Endodermal cell (in vitro differentiated cells): Measurements from ENCODE around the gene EHD3. TPM values are rescaled to one million over a fixed set of nuclear protein-coding genes. Genes with fewer than 3 reads are reported as not detected.

Source experiments
- DNase-seq: peaks from one replicate; pipeline ENCODE4 v3.0.0-alpha.2; 2017
- H3K27ac ChIP-seq: 2 replicates; pipeline ENCODE4 v1.5.1; 2013; ENCODE audit warnings: mild to moderate bottlenecking, low read depth, low read length, moderate library complexity
- H3K27me3 ChIP-seq: 2 replicates; pipeline ENCODE4 v1.6.1; 2013; ENCODE audit warnings: mild to moderate bottlenecking, low read length, moderate library complexity; ENCODE audit not compliant: insufficient read depth, control insufficient read depth, poor library complexity, severe bottlenecking
- H3K36me3 ChIP-seq: 2 replicates; pipeline ENCODE4 v1.7.0; 2013; ENCODE audit warnings: mild to moderate bottlenecking, low read length, moderate library complexity; ENCODE audit not compliant: control insufficient read depth, insufficient read depth
- H3K4me1 ChIP-seq: one replicate; pipeline ENCODE4 v1.7.0; 2013; ENCODE audit warnings: low read length; ENCODE audit not compliant: control insufficient read depth, insufficient read depth
- H3K4me3 ChIP-seq: 2 replicates; pipeline ENCODE4 v1.5.1; 2013; ENCODE audit warnings: mild to moderate bottlenecking, low read length, moderate library complexity
- H3K9ac ChIP-seq: 2 replicates; pipeline ENCODE4 v1.6.1; 2013; ENCODE audit warnings: mild to moderate bottlenecking, low read length, moderate library complexity; ENCODE audit not compliant: poor library complexity, severe bottlenecking; ENCODE audit errors: extremely low read depth
- H3K9me3 ChIP-seq: 2 replicates; pipeline ENCODE4 v1.6.1; 2013; ENCODE audit warnings: mild to moderate bottlenecking, low read length, moderate library complexity; ENCODE audit not compliant: control insufficient read depth
- H3K27ac Mint-ChIP-seq: 2 replicates; pipeline ENCODE4 v1.8.0; 2020; ENCODE audit warnings: mixed read lengths
- H3K27me3 Mint-ChIP-seq: 2 replicates; pipeline ENCODE4 v1.8.0; 2021; ENCODE audit warnings: mild to moderate bottlenecking, mixed read lengths; ENCODE audit not compliant: insufficient read depth
- H3K36me3 Mint-ChIP-seq: 2 replicates; pipeline ENCODE4 v1.8.0; 2020; ENCODE audit warnings: low read depth, mixed read lengths
- H3K4me1 Mint-ChIP-seq: 2 replicates; pipeline ENCODE4 v1.8.0; 2020; ENCODE audit warnings: mixed read lengths
- H3K4me3 Mint-ChIP-seq: 2 replicates; pipeline ENCODE4 v1.8.0; 2020; ENCODE audit warnings: mild to moderate bottlenecking, moderate library complexity, mixed read lengths
- H3K9me3 Mint-ChIP-seq: 2 replicates; pipeline ENCODE4 v1.8.0; 2020; ENCODE audit warnings: mild to moderate bottlenecking, mixed read lengths
- CTCF ChIP-seq: fragments of 200-600 bp; sonication (generic); conservative IDR thresholded peaks from 2 replicates; pipeline ENCODE4 v1.5.0; 2021; ENCODE audit warnings: antibody characterized with exemption, mild to moderate bottlenecking
- WGBS, 2 experiments: methylation state at CpG; one replicate each; pipeline versions ENCODE4 v1.1.5 to v1.1.7; 2013; ENCODE audit warnings: missing lambda C conversion rate in 2 of 2, mixed read lengths in 1 of 2; ENCODE audit not compliant: insufficient coverage in 1 of 2, insufficient read length in 1 of 2; 5-methylcytosine and 5-hydroxymethylcytosine counted together
- total RNA-seq, 2 donors: library from RNA; stranded (reverse); fragmentation: NEBNext Ultra II Directional in 1 of 2; extraction: Animal tissue kit (Norgen Biotek cat#: 25700) in 1 of 2; gene quantifications; 2 replicates in 1 of 2; 3 replicates in 1 of 2; pipeline ENCODE4 v1.2.1, GENCODE V29; 2021

Gene EHD3
- total RNA-seq, 2 donors from 2014 or later: 10.7 to 15.5 TPM

- Histone ChIP-seq H3K4me1 (no peaks in the 10 kb centered on the region), H3K9me3 (peaks cover 13% of the 10 kb centered on the region), H3K27ac (no peak overlapping the region), H3K9ac (no peak overlapping the region), H3K4me3 (no peak overlapping the region), H3K36me3 (no peaks in the 10 kb centered on the region), H3K27me3 (no peaks in the 10 kb centered on the region)
- Mint-ChIP-seq H3K4me1 (peaks cover 12% of the 10 kb centered on the region), H3K27me3 (peaks cover 2% of the 10 kb centered on the region), H3K27ac (no peak overlapping the region), H3K36me3 (peaks cover 6% of the 10 kb centered on the region), H3K4me3 (no peak overlapping the region), H3K9me3 (peaks cover 17% of the 10 kb centered on the region)
- no peak for TF ChIP-seq CTCF
- no peak for DNase-seq
- 96 to 100% methylated on average over 1 to 2 of the region's 2 CpGs for WGBS, 2 experiments
Observed at GRCh38 chr2:31314761-31315160, 80.8 kb downstream of the EHD3 start.

GRCh38 chr2:31317396-31317795, 83.4 kb downstream of the EHD3 start:
- no peak overlapping the region for H3K4me3 ChIP-seq
- Mint-ChIP-seq H3K27me3 (peaks cover 6% of the 10 kb centered on the region), H3K36me3 (no peaks in the 10 kb centered on the region), H3K27ac (no peak overlapping the region), H3K9me3 (no peaks in the 10 kb centered on the region), H3K4me1 (peaks cover 12% of the 10 kb centered on the region), H3K4me3 (no peak overlapping the region)
- 62 to 67% methylated on average over 3 of the region's 3 CpGs for WGBS, 2 experiments
- no peak for DNase-seq
- H3K27ac ChIP-seq: no peak overlapping the region
- no peak for TF ChIP-seq CTCF
- no peaks in the 10 kb centered on the region for H3K36me3 ChIP-seq
- no peaks in the 10 kb centered on the region for H3K9me3 ChIP-seq
- no peaks in the 10 kb centered on the region for H3K27me3 ChIP-seq
- H3K9ac ChIP-seq: no peak overlapping the region
- no peaks in the 10 kb centered on the region for H3K4me1 ChIP-seq

GRCh38 chr2:31318361-31319336, 84.7 kb downstream of the EHD3 start:
- no peaks in the 10 kb centered on the region for H3K4me1 ChIP-seq
- Mint-ChIP-seq H3K27ac (no peak overlapping the region), H3K36me3 (no peaks in the 10 kb centered on the region), H3K4me1 (peaks cover 12% of the 10 kb centered on the region), H3K27me3 (peaks cover 8% of the 10 kb centered on the region), H3K4me3 (no peak overlapping the region), H3K9me3 (no peaks in the 10 kb centered on the region)
- DNase-seq: no peak
- WGBS, 2 experiments: 90 to 96% methylated on average over 3 to 11 of the region's 11 CpGs
- no peak overlapping the region for H3K9ac ChIP-seq
- H3K9me3 ChIP-seq: no peaks in the 10 kb centered on the region
- no peak overlapping the region for H3K27ac ChIP-seq
- no peak for TF ChIP-seq CTCF
- H3K27me3 ChIP-seq: no peaks in the 10 kb centered on the region
- no peaks in the 10 kb centered on the region for H3K36me3 ChIP-seq
- no peak overlapping the region for H3K4me3 ChIP-seq

Other genes starting within 250 kb of the EHD3 start
- gene GALNT14, start 95.7 kb upstream of the EHD3 start, total RNA-seq: 1 to 10 TPM; 1.4 TPM
- under 1 TPM; 0.31 to 0.40 TPM for gene CAPN14, start 16.6 kb upstream of the EHD3 start, total RNA-seq
- 1 to 10 TPM; 1.9 to 4.0 TPM for gene XDH, start 180.6 kb downstream of the EHD3 start, total RNA-seq